CD4-positive, alpha-beta T cell treated with Interleukin-17A for 4 hours (primary cell): ENCODE data around the gene COQ8B.

Experiments
- DNase-seq: peaks from one replicate; pipeline ENCODE4 v3.0.0-alpha.2; 2020; ENCODE audit warnings: mixed read lengths

The COQ8B gene

GRCh38 chr19:40690050-40690692, 26.5 kb downstream of the COQ8B start, which contains the start of gene NUMBL:
Gene NUMBL (minus strand): TSS chr19:40690651. CDS start chr19:40690483, 168 bp downstream.
- DNase-seq: no peak

GRCh38 chr19:40689339-40690049, 27.2 kb downstream of the COQ8B start:
- peak; percentile 17 for DNase-seq

- DNase-seq: no peak
Measured at GRCh38 chr19:40688987-40689338, 27.7 kb downstream of the COQ8B start.

- DNase-seq: no peak
Measured at GRCh38 chr19:40688309-40688708, 28.4 kb downstream of the COQ8B start.

GRCh38 chr19:40687525-40688016, 29.1 kb downstream of the COQ8B start:
- no peak for DNase-seq

GRCh38 chr19:40686882-40687524, 29.7 kb downstream of the COQ8B start:
- no peak for DNase-seq

- DNase-seq: no peak
Measured at GRCh38 chr19:40685563-40685962, 31.1 kb downstream of the COQ8B start.

- no peak for DNase-seq
Measured at GRCh38 chr19:40685016-40685526, 31.6 kb downstream of the COQ8B start.

- no peak for DNase-seq
Measured at GRCh38 chr19:40684280-40684679, 32.4 kb downstream of the COQ8B start.

GRCh38 chr19:40683437-40683836, 33.2 kb downstream of the COQ8B start:
- DNase-seq: no peak

- DNase-seq: no peak
Measured at GRCh38 chr19:40682431-40682964, 34.2 kb downstream of the COQ8B start.

- DNase-seq: no peak
Measured at GRCh38 chr19:40681039-40681438, 35.6 kb downstream of the COQ8B start.

GRCh38 chr19:40677156-40677555, 39.5 kb downstream of the COQ8B start:
- DNase-seq: no peak

GRCh38 chr19:40674291-40674690, 42.4 kb downstream of the COQ8B start:
- no peak for DNase-seq

GRCh38 chr19:40673397-40673796, 43.3 kb downstream of the COQ8B start:
- DNase-seq: no peak

GRCh38 chr19:40672573-40673299, 44.0 kb downstream of the COQ8B start:
- DNase-seq: no peak

GRCh38 chr19:40672038-40672437, 44.6 kb downstream of the COQ8B start:
- no peak for DNase-seq

GRCh38 chr19:40671404-40671803, 45.3 kb downstream of the COQ8B start:
- no peak for DNase-seq

- DNase-seq: no peak
Measured at GRCh38 chr19:40668991-40669614, 47.6 kb downstream of the COQ8B start.

GRCh38 chr19:40667602-40668001, 49.1 kb downstream of the COQ8B start:
- no peak for DNase-seq

GRCh38 chr19:40666803-40667438, 49.8 kb downstream of the COQ8B start:
- no peak for DNase-seq
